ENCODE results near the gene CDH11.

Gene CDH11

DNA sequence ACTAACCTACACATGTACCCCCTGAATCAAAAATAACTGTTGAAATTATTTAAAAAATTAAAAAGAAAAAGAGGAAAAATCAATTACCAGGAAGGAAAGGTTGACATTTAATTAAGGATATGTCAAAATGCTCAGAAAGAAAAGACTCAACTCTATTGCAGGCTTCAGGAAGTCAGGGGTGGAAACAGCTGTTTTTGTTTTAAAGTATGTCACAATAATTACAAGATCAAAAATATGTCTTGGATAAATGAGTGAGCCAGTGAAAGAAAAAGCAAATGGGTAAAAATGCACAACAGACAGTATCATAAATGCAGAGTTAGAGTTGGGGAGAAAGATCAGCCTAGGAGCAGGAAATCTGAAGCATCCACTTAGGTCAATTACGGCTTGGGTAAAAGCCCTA is 146.0 kb downstream of the CDH11 start:
- Histone ChIP-seq H2BK15ac (ENCODE audit: low read depth, poor library complexity, severe bottlenecking) (no peak overlapping the region), H3K9ac (ENCODE audit: low read length) (peak overlapping the region; percentile 49), H3K23ac (ENCODE audit: low read length in 2 of 2) (no peak overlapping the region), H3K4ac (ENCODE audit: low read depth in 1 of 2, low read length in 2 of 2) (no peak overlapping the region), H3K4me3 (ENCODE audit: insufficient read depth in 1 of 2, low read depth in 1 of 2, low read length in 2 of 2) (no peak overlapping the region), H3K36me3 (ENCODE audit: control insufficient read depth in 1 of 2, insufficient read depth in 2 of 2, low read depth in 1 of 2, low read length in 2 of 2) (peaks cover 9 to 81% of the 10 kb centered on the region in 2 experiments), H3K27me3 (ENCODE audit: control insufficient read depth in 1 of 2, insufficient read depth in 1 of 2, low read length in 2 of 2) (no peaks in the 10 kb centered on the region), H3K27ac (ENCODE audit: low read length, poor library complexity, severe bottlenecking) (no peak overlapping the region), H2BK12ac (ENCODE audit: low read length in 2 of 2) (no peak overlapping the region), H3K79me1 (replicated peaks; ENCODE audit: low read length, poor library complexity, severe bottlenecking) (peaks cover 2% of the 10 kb centered on the region), H2BK120ac (ENCODE audit: low read depth, low read length) (no peak overlapping the region), H3K9me3 (ENCODE audit: control insufficient read depth, low read length) (no peaks in the 10 kb centered on the region), H3K4me1 (ENCODE audit: control insufficient read depth, insufficient read depth, low read depth, low read length) (no peaks in the 10 kb centered on the region), H4K91ac (ENCODE audit: low read length) (no peak overlapping the region), H2AK5ac (ENCODE audit: low read length, severe bottlenecking) (no peak overlapping the region), H2AFZ (ENCODE audit: low read depth, low read length) (no peak overlapping the region), H3K18ac (ENCODE audit: low read depth in 1 of 2, low read length in 2 of 2) (no peak overlapping the region), H3K14ac (ENCODE audit: low read length in 2 of 2) (no peak overlapping the region), H3K4me2 (ENCODE audit: low read length, poor library complexity, severe bottlenecking) (no peak overlapping the region), H2BK5ac (ENCODE audit: low read depth, low read length, poor library complexity, severe bottlenecking) (no peak overlapping the region), H4K8ac (ENCODE audit: low read length) (no peak overlapping the region)
- no peak for DNase-seq
- WGBS: 100% methylated on average over 1 of the region's 1 CpG

DNA sequence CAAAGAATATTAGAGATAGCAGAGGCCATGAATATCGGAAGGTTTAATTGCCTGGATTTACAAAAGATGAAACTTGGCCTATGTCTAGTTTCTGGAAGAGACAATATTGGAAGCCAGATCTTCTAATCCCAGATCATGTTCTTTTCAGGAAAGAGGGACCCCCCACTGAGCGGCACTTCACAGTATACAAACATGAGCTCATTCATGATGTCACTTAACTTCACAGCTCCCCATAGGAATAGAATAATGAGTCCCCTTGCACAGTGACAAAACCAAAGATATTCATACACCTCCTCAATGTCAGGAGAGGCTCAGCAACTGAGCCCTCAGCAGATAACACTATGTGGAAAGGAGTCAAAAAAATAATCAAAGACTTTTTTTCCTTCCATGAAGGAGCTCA is 147.5 kb downstream of the CDH11 start:
- Histone ChIP-seq H2AK5ac (ENCODE audit: low read length, severe bottlenecking) (no peak overlapping the region), H3K27ac (ENCODE audit: low read length, poor library complexity, severe bottlenecking) (no peak overlapping the region), H2BK120ac (ENCODE audit: low read depth, low read length) (no peak overlapping the region), H3K27me3 (ENCODE audit: control insufficient read depth in 1 of 2, insufficient read depth in 1 of 2, low read length in 2 of 2) (no peaks in the 10 kb centered on the region), H3K18ac (ENCODE audit: low read depth in 1 of 2, low read length in 2 of 2) (no peak overlapping the region), H3K14ac (ENCODE audit: low read length in 2 of 2) (no peak overlapping the region), H3K36me3 (ENCODE audit: control insufficient read depth in 1 of 2, insufficient read depth in 2 of 2, low read depth in 1 of 2, low read length in 2 of 2) (peaks cover 9 to 81% of the 10 kb centered on the region in 2 experiments), H3K4ac (ENCODE audit: low read depth in 1 of 2, low read length in 2 of 2) (no peak overlapping the region), H4K8ac (ENCODE audit: low read length) (no peak overlapping the region), H3K4me1 (ENCODE audit: control insufficient read depth, insufficient read depth, low read depth, low read length) (no peaks in the 10 kb centered on the region), H2AFZ (ENCODE audit: low read depth, low read length) (no peak overlapping the region), H3K23ac (ENCODE audit: low read length in 2 of 2) (no peak overlapping the region), H2BK15ac (ENCODE audit: low read depth, poor library complexity, severe bottlenecking) (no peak overlapping the region), H3K9ac (ENCODE audit: low read length) (no peak overlapping the region), H3K4me3 (ENCODE audit: insufficient read depth in 1 of 2, low read depth in 1 of 2, low read length in 2 of 2) (no peak overlapping the region), H2BK12ac (ENCODE audit: low read length in 2 of 2) (no peak overlapping the region), H3K4me2 (ENCODE audit: low read length, poor library complexity, severe bottlenecking) (no peak overlapping the region), H3K79me1 (replicated peaks; ENCODE audit: low read length, poor library complexity, severe bottlenecking) (peaks cover 2% of the 10 kb centered on the region), H4K91ac (ENCODE audit: low read length) (no peak overlapping the region), H3K9me3 (ENCODE audit: control insufficient read depth, low read length) (no peaks in the 10 kb centered on the region), H2BK5ac (ENCODE audit: low read depth, low read length, poor library complexity, severe bottlenecking) (no peak overlapping the region)
- WGBS: 98% methylated on average over 2 of the region's 2 CpGs
- no peak for DNase-seq

DNA sequence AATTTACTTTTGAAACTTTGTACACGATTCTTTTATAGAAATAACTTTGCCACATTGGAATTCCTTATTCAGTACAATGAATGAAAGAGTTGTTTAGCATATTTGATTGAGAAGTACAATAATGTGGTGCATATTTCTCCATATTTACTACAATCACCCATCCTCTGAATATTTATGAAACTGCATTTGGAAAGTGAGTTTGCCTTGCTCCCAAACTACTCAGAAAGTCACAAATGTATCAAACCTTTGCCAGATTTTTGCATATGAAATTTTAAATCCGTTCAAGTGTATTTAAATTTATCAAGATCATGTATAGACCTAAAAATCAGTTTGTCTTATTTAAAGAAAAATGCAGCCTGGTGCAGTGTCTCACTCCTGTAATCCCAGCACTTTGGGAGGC is 148.7 kb downstream of the CDH11 start:
- Histone ChIP-seq H2BK12ac (ENCODE audit: low read length in 2 of 2) (no peak overlapping the region), H2AK5ac (ENCODE audit: low read length, severe bottlenecking) (no peak overlapping the region), H3K9ac (ENCODE audit: low read length) (no peak overlapping the region), H3K36me3 (ENCODE audit: control insufficient read depth in 1 of 2, insufficient read depth in 2 of 2, low read depth in 1 of 2, low read length in 2 of 2) (peaks cover 9 to 81% of the 10 kb centered on the region in 2 experiments), H3K23ac (ENCODE audit: low read length in 2 of 2) (no peak overlapping the region), H3K27ac (ENCODE audit: low read length, poor library complexity, severe bottlenecking) (no peak overlapping the region), H3K79me1 (replicated peaks; ENCODE audit: low read length, poor library complexity, severe bottlenecking) (peaks cover 2% of the 10 kb centered on the region), H3K27me3 (ENCODE audit: control insufficient read depth in 1 of 2, insufficient read depth in 1 of 2, low read length in 2 of 2) (no peaks in the 10 kb centered on the region), H3K4me2 (ENCODE audit: low read length, poor library complexity, severe bottlenecking) (no peak overlapping the region), H3K4me1 (ENCODE audit: control insufficient read depth, insufficient read depth, low read depth, low read length) (no peaks in the 10 kb centered on the region), H2BK15ac (ENCODE audit: low read depth, poor library complexity, severe bottlenecking) (no peak overlapping the region), H3K4me3 (ENCODE audit: insufficient read depth in 1 of 2, low read depth in 1 of 2, low read length in 2 of 2) (no peak overlapping the region), H3K14ac (ENCODE audit: low read length in 2 of 2) (no peak overlapping the region), H2BK120ac (ENCODE audit: low read depth, low read length) (no peak overlapping the region), H3K9me3 (ENCODE audit: control insufficient read depth, low read length) (no peaks in the 10 kb centered on the region), H2AFZ (ENCODE audit: low read depth, low read length) (no peak overlapping the region), H4K8ac (ENCODE audit: low read length) (no peak overlapping the region), H4K91ac (ENCODE audit: low read length) (no peak overlapping the region), H3K4ac (ENCODE audit: low read depth in 1 of 2, low read length in 2 of 2) (no peak overlapping the region), H3K18ac (ENCODE audit: low read depth in 1 of 2, low read length in 2 of 2) (no peak overlapping the region), H2BK5ac (ENCODE audit: low read depth, low read length, poor library complexity, severe bottlenecking) (no peak overlapping the region)
- no peak for DNase-seq
- no CpG with 5 or more reads among the region's 2 CpGs for WGBS

DNA sequence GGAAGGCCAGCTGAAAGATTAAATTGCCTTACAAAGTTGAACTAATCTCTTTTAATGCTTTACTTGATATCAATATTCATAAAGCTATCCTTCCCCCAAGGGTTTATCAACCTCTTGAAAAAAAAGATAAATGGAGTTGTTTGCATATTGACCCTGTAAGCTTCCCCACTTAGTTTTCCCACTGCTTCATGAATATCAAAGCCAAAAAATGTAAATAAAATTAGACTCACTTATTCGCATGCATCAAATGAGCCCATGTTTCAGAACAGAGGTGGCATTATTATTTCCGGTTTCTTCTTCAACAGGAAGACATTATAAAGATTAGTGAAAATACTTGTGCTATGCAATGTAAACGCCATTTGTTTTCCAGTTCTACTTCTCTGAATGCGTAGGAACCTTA is 150.7 kb downstream of the CDH11 start:
- 97% methylated on average over 4 of the region's 4 CpGs for WGBS
- H3K9ac ChIP-seq (ENCODE audit: low read length): no peak overlapping the region
- peaks cover 2% of the 10 kb centered on the region for H3K79me1 ChIP-seq (replicated peaks; ENCODE audit: low read length, poor library complexity, severe bottlenecking)
- H3K4me3 ChIP-seq (ENCODE audit: insufficient read depth in 1 of 2, low read depth in 1 of 2, low read length in 2 of 2): no peak overlapping the region
- H4K8ac ChIP-seq (ENCODE audit: low read length): no peak overlapping the region
- no peak overlapping the region for H3K18ac ChIP-seq (ENCODE audit: low read depth in 1 of 2, low read length in 2 of 2)
- no peak overlapping the region for H3K23ac ChIP-seq (ENCODE audit: low read length in 2 of 2)
- H2AFZ ChIP-seq (ENCODE audit: low read depth, low read length): no peak overlapping the region
- H3K9me3 ChIP-seq (ENCODE audit: control insufficient read depth, low read length): no peaks in the 10 kb centered on the region
- H2BK15ac ChIP-seq (ENCODE audit: low read depth, poor library complexity, severe bottlenecking): no peak overlapping the region
- no peak overlapping the region for H2BK120ac ChIP-seq (ENCODE audit: low read depth, low read length)
- H3K14ac ChIP-seq (ENCODE audit: low read length in 2 of 2): no peak overlapping the region
- no peak overlapping the region for H3K4me2 ChIP-seq (ENCODE audit: low read length, poor library complexity, severe bottlenecking)
- no peak overlapping the region for H2BK12ac ChIP-seq (ENCODE audit: low read length in 2 of 2)
- no peak overlapping the region for H2AK5ac ChIP-seq (ENCODE audit: low read length, severe bottlenecking)
- H3K27me3 ChIP-seq (ENCODE audit: control insufficient read depth in 1 of 2, insufficient read depth in 1 of 2, low read length in 2 of 2): no peaks in the 10 kb centered on the region
- H3K4ac ChIP-seq (ENCODE audit: low read depth in 1 of 2, low read length in 2 of 2): no peak overlapping the region
- H3K27ac ChIP-seq (ENCODE audit: low read length, poor library complexity, severe bottlenecking): no peak overlapping the region
- no peak for DNase-seq
- no peak overlapping the region for H2BK5ac ChIP-seq (ENCODE audit: low read depth, low read length, poor library complexity, severe bottlenecking)
- H3K36me3 ChIP-seq (ENCODE audit: control insufficient read depth in 1 of 2, insufficient read depth in 2 of 2, low read depth in 1 of 2, low read length in 2 of 2): peaks cover 6 to 92% of the 10 kb centered on the region in 2 experiments
- no peaks in the 10 kb centered on the region for H3K4me1 ChIP-seq (ENCODE audit: control insufficient read depth, insufficient read depth, low read depth, low read length)
- no peak overlapping the region for H4K91ac ChIP-seq (ENCODE audit: low read length)

All from mesenchymal stem cell (in vitro differentiated cells and primary cell).